Measurements from ENCODE around the gene AKR1B1. TPM values are rescaled to one million over a fixed set of nuclear protein-coding genes. Genes with fewer than 3 reads are reported as not detected.
"Not testable (repeated sequence)": the region's sequence is repeated elsewhere in the genome, so short reads cannot be mapped to it uniquely, and the experiment has no call there.

The AKR1B1 gene
- total RNA-seq, 4 donors from 2014 or later = 66.0 to 110 (median 104) TPM

GRCh38 chr7:134495546-134495945 is 36.6 kb upstream of the AKR1B1 start:
- TF ChIP-seq, protein P1, sequence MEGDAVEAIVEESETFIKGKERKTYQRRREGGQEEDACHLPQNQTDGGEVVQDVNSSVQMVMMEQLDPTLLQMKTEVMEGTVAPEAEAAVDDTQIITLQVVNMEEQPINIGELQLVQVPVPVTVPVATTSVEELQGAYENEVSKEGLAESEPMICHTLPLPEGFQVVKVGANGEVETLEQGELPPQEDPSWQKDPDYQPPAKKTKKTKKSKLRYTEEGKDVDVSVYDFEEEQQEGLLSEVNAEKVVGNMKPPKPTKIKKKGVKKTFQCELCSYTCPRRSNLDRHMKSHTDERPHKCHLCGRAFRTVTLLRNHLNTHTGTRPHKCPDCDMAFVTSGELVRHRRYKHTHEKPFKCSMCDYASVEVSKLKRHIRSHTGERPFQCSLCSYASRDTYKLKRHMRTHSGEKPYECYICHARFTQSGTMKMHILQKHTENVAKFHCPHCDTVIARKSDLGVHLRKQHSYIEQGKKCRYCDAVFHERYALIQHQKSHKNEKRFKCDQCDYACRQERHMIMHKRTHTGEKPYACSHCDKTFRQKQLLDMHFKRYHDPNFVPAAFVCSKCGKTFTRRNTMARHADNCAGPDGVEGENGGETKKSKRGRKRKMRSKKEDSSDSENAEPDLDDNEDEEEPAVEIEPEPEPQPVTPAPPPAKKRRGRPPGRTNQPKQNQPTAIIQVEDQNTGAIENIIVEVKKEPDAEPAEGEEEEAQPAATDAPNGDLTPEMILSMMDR (IDR thresholded peaks at IDR 0.05) = no peak
- ATAC-seq (ENCODE audit: low FRiP score) = no peak
- no peak for DNase-seq (ENCODE audit: low spot score)

DNA sequence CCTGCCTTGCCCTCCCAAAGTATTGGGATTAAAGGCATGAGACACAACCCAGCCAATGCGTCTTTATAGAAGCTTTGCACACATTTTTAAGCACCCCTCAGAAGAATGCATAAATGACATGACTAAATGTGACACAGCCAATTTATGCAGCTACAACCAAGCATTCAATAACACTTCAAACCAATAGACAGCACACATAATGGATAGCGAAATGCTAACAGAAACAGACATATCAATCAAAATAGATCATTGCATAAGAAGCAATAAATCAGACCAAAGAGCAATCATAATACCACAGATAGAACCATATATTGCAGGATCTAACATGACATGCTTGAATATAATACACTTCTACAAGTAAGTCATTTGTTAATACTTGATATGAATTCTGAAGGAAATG is 34.2 kb upstream of the AKR1B1 start:
- TF ChIP-seq, protein P1 (IDR thresholded peaks at IDR 0.05) = no peak
- ATAC-seq (ENCODE audit: low FRiP score) (no peak), DNase-seq (ENCODE audit: low spot score) (no peak)

GRCh38 chr7:134487721-134488120 is 28.8 kb upstream of the AKR1B1 start:
- ATAC-seq (ENCODE audit: low FRiP score); DNase-seq (ENCODE audit: low spot score): not testable (repeated sequence)

DNA sequence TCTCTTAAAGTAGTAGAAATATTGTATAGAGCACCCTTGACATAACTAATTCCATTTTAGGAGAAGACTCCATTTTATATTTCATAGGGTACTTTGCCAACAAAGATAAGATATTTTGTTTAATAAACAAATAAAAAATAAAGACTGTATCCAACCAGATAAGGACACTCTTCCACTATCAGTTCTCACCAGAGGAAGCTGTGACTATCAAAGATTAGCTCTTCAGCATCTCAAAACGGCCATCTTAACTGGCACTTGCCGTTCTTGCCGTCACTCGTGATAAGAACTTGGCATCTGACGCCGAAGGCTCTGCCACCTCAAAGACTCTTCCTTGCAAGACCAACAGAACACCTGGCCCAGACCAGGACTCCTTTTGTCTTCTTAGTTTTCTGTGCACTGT is 26.3 kb upstream of the AKR1B1 start:
- DNase-seq (ENCODE audit: low spot score) (no peak), ATAC-seq (ENCODE audit: low FRiP score) (no peak)
- TF ChIP-seq, protein P1 (IDR thresholded peaks at IDR 0.05) = no peak

- no peak for DNase-seq (ENCODE audit: low spot score)
- TF ChIP-seq, protein P1 (IDR thresholded peaks at IDR 0.05) = no peak
- ATAC-seq (ENCODE audit: low FRiP score) = no peak
These were observed 24.4 kb upstream of the AKR1B1 start for GRCh38 chr7:134483296-134483695.

DNA sequence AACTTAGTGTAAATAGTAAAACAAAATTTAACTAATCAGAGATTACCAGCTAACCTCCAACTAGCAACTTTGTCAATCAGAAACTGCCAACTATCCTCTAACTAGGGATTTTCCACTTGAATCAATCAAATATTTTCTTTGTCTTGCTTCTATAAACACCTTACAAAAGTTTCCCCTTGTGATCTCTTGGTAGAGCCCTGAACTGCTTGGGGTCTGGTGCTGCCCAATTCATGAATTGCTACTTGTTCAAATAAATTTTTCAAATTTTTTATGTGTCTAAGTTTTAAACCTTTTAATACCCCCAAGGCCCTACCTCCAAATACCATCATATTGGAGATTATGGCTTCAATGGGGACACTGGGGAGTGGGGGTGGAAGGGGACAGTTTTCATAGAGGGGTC is 24.0 kb upstream of the AKR1B1 start:
- TF ChIP-seq, protein P1 (IDR thresholded peaks at IDR 0.05) = no peak
- no peak for ATAC-seq (ENCODE audit: low FRiP score)
- no peak for DNase-seq (ENCODE audit: low spot score)

DNA sequence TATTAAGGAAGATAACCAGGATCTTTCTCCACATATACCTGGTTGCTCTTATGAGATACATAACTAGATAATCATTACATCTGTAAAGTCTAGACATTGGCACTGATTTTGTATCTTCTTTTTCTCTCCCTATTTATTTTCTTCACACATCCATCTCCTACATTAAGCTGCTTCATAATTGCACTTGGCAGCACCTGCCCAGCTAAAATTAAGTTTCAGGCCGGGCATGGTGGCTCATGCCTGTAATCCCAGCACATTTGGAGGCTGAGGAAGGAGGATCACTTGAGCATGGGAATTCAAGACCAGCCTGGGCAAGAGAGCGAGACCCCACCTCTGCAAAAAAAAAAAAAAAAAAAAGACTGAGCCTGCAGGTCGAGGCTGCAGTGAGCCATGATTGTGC is 22.3 kb upstream of the AKR1B1 start:
- TF ChIP-seq, protein P1 (IDR thresholded peaks at IDR 0.05) = no peak
- DNase-seq (ENCODE audit: low spot score) (no peak), ATAC-seq (ENCODE audit: low FRiP score) (no peak)

- ATAC-seq (ENCODE audit: low FRiP score) (no peak), DNase-seq (ENCODE audit: low spot score) (no peak)
- TF ChIP-seq, protein P1 (IDR thresholded peaks at IDR 0.05) = no peak
These were observed 21.8 kb upstream of the AKR1B1 start for GRCh38 chr7:134480730-134481129.
